ENCODE measurements around the gene ITGAE.

GRCh38 chr17:3754066-3754457 is 46.9 kb downstream of the ITGAE start:
- TF ChIP-seq POLR2AphosphoS5 (IDR thresholded peaks at IDR 0.05; ENCODE audit: low read depth, low read length) = no peak
- TF ChIP-seq, protein P1, sequence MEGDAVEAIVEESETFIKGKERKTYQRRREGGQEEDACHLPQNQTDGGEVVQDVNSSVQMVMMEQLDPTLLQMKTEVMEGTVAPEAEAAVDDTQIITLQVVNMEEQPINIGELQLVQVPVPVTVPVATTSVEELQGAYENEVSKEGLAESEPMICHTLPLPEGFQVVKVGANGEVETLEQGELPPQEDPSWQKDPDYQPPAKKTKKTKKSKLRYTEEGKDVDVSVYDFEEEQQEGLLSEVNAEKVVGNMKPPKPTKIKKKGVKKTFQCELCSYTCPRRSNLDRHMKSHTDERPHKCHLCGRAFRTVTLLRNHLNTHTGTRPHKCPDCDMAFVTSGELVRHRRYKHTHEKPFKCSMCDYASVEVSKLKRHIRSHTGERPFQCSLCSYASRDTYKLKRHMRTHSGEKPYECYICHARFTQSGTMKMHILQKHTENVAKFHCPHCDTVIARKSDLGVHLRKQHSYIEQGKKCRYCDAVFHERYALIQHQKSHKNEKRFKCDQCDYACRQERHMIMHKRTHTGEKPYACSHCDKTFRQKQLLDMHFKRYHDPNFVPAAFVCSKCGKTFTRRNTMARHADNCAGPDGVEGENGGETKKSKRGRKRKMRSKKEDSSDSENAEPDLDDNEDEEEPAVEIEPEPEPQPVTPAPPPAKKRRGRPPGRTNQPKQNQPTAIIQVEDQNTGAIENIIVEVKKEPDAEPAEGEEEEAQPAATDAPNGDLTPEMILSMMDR (IDR thresholded peaks at IDR 0.05) = no peak
- TF ChIP-seq, protein P2, sequence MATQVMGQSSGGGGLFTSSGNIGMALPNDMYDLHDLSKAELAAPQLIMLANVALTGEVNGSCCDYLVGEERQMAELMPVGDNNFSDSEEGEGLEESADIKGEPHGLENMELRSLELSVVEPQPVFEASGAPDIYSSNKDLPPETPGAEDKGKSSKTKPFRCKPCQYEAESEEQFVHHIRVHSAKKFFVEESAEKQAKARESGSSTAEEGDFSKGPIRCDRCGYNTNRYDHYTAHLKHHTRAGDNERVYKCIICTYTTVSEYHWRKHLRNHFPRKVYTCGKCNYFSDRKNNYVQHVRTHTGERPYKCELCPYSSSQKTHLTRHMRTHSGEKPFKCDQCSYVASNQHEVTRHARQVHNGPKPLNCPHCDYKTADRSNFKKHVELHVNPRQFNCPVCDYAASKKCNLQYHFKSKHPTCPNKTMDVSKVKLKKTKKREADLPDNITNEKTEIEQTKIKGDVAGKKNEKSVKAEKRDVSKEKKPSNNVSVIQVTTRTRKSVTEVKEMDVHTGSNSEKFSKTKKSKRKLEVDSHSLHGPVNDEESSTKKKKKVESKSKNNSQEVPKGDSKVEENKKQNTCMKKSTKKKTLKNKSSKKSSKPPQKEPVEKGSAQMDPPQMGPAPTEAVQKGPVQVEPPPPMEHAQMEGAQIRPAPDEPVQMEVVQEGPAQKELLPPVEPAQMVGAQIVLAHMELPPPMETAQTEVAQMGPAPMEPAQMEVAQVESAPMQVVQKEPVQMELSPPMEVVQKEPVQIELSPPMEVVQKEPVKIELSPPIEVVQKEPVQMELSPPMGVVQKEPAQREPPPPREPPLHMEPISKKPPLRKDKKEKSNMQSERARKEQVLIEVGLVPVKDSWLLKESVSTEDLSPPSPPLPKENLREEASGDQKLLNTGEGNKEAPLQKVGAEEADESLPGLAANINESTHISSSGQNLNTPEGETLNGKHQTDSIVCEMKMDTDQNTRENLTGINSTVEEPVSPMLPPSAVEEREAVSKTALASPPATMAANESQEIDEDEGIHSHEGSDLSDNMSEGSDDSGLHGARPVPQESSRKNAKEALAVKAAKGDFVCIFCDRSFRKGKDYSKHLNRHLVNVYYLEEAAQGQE (IDR thresholded peaks at IDR 0.05; ENCODE audit: insufficient read depth in 1 of 2, low read depth in 2 of 2, low read length in 1 of 2) = no peak
- TF ChIP-seq TCF7L2 (IDR thresholded peaks at IDR 0.05; ENCODE audit: low read depth, low read length) = no peak

Data from Panc1 (cell line).